ENCODE results near the gene CLTCL1. TPM values are rescaled to one million over a fixed set of nuclear protein-coding genes. Genes with fewer than 3 reads are reported as not detected.

CLTCL1 gene
- total RNA-seq, 1 donor from 2014 or later: 26.0 TPM

DNA sequence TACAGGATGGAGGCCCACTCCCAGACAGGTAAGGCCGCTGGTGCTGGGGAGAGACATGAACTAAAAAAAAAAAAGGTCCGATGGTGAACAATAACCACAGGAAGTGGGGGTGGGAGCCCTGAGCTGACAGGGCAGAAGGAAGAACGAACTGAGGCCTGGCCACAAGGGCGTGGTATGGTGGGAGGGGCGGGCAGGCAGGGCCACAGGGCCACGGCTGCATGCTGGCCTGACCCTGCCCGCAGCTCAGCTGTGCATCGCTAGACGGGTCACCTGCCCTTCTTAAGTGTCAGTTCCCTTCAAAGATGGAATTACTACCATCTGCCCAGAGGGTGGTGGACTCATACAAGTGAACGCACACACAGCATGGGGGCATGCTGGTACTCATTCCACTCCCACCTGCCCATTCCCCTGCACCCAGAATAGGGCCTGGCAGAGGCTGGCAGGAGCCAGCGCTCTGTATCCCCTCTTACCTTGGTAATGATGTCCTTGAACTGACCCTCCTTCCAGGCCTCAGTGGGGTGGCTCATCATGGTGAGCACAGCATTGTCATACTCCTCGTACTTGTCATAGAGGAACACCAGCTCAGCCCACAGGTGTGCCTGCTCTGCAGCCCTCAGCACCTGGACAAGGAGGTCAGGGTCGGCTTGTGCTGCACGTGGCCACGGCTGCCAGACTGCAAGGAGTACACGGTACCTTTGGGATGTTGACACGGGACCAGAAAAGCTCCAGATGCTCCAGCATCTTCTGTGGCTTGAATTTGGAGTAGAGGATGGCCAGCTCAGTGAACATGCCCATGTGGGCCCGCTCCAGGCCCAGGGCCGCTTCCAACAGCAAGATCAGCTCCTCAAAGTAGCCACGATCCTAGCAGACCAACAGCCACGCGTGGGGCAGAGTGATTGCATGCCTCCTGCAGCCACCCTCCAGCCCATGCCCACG lies 95.5 kb downstream of the CLTCL1 start:
- Histone ChIP-seq H3K36me3 (peaks cover 0 to 3% of the 10 kb centered on the region in 2 donors), H3K4me1 (no peaks in the 10 kb centered on the region)

DNA sequence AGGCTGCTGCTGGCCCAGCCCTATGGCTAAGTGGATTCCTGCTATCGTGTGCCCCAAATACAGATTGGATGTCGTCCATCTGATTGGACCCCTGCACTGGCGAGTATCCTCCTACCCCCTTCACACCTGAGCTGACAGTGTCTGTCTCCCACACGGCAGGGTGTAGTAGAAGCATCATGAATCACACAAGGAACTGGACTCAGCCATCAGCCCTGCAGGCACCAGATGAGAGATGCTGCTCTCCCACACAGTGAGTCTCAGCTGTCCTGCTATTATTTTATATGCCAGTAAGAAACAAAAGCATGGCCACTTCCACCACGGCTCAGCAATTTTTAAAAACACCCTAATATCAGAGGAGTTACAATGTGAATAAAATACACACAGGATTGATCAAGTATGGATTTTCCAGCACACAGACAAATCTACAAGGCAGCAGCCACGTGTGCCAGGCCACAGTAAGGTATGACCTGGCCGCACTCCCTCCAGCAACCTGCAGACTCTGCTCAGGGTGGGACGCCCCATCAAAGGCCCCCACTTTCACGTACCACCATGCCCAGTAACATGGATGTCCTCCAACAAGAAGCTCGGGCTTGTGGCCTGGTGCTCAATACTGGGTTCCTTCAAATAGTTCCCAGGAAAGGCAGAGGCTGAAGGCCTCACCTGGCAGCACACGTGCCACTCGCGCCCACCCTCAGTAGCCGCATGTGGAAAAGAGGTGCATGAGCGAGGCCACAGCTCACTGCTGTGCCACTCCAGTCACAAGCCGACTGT lies 96.6 kb downstream of the CLTCL1 start:
- H3K4me3 ChIP-seq: no peak overlapping the region
- DNase-seq (ENCODE audit: low spot score in 2 of 2): no peak
- intact Hi-C loops (cut with DNase I): no loop called here
- H3K27me3 ChIP-seq: no peaks in the 10 kb centered on the region
- no peak overlapping the region for H3K27ac ChIP-seq
- peaks cover 0 to 3% of the 10 kb centered on the region in 2 donors for H3K36me3 ChIP-seq
- TF ChIP-seq CTCF (IDR thresholded peaks at IDR 0.05): no peak
- H3K9me3 ChIP-seq: no peaks in the 10 kb centered on the region
- no peaks in the 10 kb centered on the region for H3K4me1 ChIP-seq

More for the DNA sequence above, 95.5 kb downstream of the CLTCL1 start:
- DNase-seq (ENCODE audit: low spot score in 2 of 2): no peak
- Histone ChIP-seq H3K27ac (no peak overlapping the region), H3K27me3 (no peaks in the 10 kb centered on the region), H3K4me3 (no peak overlapping the region), H3K9me3 (no peaks in the 10 kb centered on the region)
- TF ChIP-seq CTCF (IDR thresholded peaks at IDR 0.05): no peak
- intact Hi-C loops (cut with DNase I): no loop called here

DNA sequence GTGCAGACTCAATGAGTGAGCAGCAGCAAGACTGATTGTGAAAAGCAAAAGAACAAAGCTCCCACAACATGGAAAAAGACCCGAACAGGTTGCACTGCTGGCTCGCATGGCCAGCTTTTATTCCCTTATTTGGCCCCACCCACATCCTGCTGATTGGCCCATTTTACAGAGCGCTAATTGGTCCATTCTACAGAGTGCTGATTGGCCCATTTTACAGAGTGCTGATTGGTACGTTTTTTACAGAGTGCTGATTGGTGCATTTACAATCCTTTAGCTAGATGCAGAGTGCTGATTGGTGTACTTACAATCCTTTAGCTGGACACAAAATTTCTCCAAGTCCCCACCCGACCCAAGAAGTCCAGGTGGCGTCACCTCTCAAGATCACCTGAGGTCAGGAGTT lies 97.6 kb downstream of the CLTCL1 start:
- DNase-seq (ENCODE audit: low spot score in 2 of 2): no peak
- TF ChIP-seq CTCF (IDR thresholded peaks at IDR 0.05): no peak

DNA sequence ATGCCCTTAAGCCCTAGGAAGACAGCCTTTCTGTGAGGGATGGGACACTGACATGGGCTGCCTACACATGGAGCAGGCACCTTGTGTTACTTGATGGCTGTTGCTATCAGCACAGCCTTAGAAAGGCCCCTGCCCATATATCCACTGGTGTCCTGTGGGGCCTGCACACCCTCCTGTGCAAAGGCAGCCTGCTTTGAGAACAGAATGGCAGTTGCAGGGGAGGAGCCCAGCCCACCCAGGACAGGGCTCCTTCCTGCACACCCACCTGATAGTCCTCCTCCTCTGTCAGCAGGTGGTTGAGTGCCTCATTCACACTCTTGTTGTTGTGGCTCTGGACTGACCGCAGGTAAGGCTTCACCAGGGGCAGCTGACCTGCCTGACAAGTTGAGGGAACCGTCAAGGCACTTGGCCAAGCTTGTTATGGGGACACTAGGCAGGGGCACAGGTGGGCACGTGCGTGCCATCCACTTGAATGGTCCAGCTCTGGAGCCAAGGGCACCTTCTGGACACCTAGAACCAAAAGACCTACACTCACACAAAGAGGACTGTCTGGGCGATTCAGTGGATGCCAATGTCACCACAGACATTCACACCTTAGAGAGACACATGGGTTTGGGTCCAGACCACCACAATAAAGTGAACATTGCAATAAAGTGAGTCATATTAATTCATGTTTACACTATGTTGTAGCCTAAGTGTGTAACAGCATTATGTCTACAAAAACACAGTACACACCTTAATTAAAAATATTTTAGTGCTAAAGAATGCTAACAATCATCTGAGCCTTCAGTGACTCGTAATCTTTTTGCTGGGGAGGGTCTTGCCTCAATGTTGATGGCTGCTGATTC lies 103.6 kb downstream of the CLTCL1 start:
- DNase-seq (ENCODE audit: low spot score in 2 of 2): no peak
- Histone ChIP-seq H3K36me3 (no peaks in the 10 kb centered on the region), H3K27ac (no peak overlapping the region), H3K27me3 (no peaks in the 10 kb centered on the region), H3K4me3 (no peak overlapping the region), H3K9me3 (no peaks in the 10 kb centered on the region), H3K4me1 (no peaks in the 10 kb centered on the region)
- no peak for TF ChIP-seq CTCF (IDR thresholded peaks at IDR 0.05)
- intact Hi-C loops (cut with DNase I): no loop called here

More for the DNA sequence above, 97.6 kb downstream of the CLTCL1 start:
- H3K4me1 ChIP-seq: no peaks in the 10 kb centered on the region
- H3K27ac ChIP-seq: no peak overlapping the region
- H3K36me3 ChIP-seq: peaks cover 0 to 3% of the 10 kb centered on the region in 2 donors
- intact Hi-C loops (cut with DNase I): no loop called here
- no peaks in the 10 kb centered on the region for H3K27me3 ChIP-seq
- no peak overlapping the region for H3K4me3 ChIP-seq
- no peaks in the 10 kb centered on the region for H3K9me3 ChIP-seq

- Histone ChIP-seq H3K36me3 (no peaks in the 10 kb centered on the region), H3K27me3 (no peaks in the 10 kb centered on the region), H3K9me3 (no peaks in the 10 kb centered on the region), H3K4me3 (no peak overlapping the region), H3K4me1 (no peaks in the 10 kb centered on the region), H3K27ac (no peak overlapping the region)
- TF ChIP-seq CTCF (IDR thresholded peaks at IDR 0.05): no peak
- intact Hi-C loops (cut with DNase I): no loop called here
- DNase-seq (ENCODE audit: low spot score in 2 of 2): no peak
Measured at GRCh38 chr22:19184276-19184997, 107.1 kb downstream of the CLTCL1 start.

All from ascending aorta (tissue), 2 donors.